ENCODE data around the gene NACC1. TPM values are rescaled to one million over a fixed set of nuclear protein-coding genes. Genes with fewer than 3 reads are reported as not detected.
A peak's percentile ranks its signal among the peaks of the same experiment; 100 is the strongest.

NACC1 gene
- polyA plus RNA-seq, 3 donors: 29.1 to 38.3 (median 38.1) TPM

DNA sequence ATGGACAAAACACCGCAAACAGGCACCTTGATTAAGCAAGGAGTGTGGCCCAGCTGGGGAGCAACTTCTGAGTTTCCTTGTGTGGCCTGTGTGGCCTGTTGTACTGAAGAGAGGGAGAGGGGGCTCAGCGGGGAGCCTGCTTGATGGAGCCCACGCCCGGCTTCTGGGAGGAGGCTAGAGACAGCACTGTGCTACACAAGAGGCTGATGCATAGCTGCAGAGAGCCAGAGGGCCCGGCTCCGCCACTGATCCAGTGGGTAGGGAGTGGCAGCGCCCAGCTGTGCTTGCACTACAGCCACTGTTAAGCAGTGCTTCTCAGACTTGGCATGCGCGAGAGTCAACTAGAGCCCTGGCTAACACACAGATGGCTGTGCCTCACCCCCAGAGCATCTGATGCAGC lies 34.4 kb upstream of the NACC1 start:
- DNase-seq: no peak

- no peak for DNase-seq
Measured at GRCh38 chr19:13085666-13086065, 32.4 kb upstream of the NACC1 start.

DNA sequence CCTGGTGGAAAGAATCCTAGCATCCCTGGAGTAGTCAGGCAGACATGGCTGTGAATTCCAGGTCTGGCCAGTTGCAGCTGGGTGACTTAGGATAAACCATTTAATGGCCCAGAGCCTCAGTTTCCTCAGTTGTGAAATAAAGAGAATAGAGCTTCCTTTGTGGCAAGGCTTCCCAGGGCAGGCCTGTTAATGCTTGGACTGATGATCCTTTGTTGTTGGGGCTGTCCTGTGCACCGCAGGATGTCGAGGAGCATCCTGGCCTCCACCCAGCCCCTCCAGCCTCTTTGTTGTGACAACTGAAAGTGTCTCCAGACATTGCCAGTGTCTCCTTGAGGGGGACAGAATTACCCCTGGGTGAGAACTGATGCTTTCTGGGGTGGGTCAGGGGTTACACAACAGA lies 31.7 kb upstream of the NACC1 start:
- DNase-seq: no peak

GRCh38 chr19:13087295-13087694 lies 30.8 kb upstream of the NACC1 start:
- DNase-seq: no peak

DNA sequence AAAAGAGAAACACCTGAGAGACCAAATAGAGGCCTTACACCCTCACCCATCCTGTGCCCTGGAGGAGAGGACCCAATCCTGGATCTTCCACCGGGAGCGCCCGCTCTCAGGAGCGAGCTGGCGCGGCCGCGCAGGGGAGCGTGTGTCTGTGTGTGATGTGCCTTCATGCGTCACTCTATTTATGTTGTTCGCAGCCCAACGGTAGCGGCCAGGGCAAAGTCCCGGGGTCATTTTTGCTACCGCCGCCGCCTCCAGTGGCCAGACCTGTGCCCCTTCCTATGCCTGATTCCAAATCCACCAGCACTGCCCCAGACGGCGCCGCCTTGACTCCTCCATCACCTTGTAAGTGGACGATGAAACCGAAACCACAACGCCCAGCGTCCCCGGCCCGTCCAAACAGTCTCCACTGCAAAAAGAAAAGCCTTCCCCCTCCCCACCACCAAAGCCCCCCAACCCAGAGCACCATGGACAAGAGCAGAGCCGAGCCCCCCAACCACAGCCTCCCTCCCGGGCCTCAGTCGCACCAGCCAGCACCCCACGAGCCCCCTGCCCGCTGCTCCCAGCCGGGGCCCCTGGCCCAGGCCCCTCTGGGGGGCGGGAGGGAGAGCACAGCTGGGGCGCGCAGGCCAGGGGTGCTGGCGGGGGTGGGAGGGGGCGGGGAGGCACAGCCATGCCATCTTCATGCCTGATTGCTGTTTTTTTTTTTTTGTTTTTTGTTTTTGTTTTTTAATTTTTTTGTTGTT lies 30.1 kb upstream of the NACC1 start:
- DNase-seq: no peak

GRCh38 chr19:13089139-13089856 lies 28.8 kb upstream of the NACC1 start:
- DNase-seq: no peak

DNA sequence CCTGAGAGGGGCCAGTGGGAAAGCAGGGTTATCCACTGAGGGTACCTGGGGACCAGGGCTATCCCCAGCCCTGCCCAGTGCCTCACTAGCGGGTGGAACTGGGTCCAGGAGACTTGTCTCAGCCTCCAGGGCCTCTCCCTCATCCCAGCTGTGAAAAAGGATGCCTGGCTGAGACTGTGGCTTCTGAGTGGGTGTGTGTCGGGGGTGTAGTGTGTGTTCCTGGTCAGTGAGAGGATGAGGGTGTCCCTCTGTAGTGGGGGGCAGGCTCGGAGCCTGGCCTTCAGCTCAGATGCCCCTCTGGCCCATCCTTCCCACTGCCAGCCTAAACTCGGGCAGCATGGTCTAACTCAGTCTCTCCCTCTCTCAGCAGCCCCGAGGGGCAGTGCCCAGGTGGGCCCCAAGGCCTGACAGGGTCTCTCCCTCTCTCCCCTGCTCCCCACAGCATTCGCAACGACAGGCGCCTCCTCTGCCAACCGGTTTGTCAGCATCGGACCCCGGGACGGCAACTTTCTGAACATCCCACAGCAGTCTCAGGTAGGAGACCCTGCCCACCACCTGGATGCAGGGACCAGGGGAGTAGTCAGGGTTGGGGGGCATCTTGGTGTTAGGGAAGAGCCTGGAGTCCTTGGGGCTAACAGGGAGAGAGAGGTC lies 28.1 kb upstream of the NACC1 start:
- DNase-seq: no peak

GRCh38 chr19:13090511-13091231 lies 27.4 kb upstream of the NACC1 start:
- DNase-seq: no peak

DNA sequence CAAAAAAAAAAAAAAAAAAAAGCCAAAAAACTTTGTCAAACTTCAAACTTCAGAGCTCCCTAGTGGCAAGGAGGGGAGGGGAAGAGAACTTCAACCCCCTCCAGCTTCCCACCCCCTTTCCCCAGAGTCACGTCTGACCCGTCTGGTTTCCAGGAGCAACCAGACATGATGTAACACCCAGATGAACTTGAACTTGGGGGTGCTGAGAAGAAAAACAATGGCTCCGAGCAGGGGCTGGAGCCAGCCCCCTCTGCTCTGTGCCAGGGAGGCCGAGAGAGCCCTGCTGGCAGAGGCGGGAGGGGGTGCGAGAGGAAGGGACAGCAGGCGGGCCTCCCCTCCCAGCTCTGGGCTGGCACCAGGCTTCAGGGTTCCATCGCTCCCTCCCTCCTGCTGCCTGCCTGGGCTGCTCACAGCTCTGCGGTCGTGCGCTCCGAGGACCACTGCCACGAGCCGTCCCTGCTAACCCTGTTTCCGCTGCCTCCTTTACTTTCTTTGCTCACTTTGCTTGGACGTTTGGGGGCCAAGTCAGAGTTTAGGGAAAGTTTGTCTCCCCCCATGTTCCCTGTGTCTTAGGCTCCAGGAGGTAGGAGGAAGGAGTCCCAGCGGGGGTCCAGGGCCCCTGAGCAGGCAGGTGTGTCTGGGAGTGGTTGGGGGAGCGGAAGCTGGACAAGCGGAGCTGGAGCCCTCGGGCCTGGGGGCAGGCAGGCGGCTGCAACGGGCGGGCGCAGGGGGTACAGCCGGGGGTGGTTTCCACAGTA lies 26.5 kb upstream of the NACC1 start:
- peak; percentile 72 for DNase-seq

- no peak for DNase-seq
Measured at GRCh38 chr19:13092158-13092543, 25.9 kb upstream of the NACC1 start.

- no peak for DNase-seq
Measured at GRCh38 chr19:13092606-13093235, 25.3 kb upstream of the NACC1 start.

- peak; percentile 77 for DNase-seq
Measured at GRCh38 chr19:13093407-13094105, 24.5 kb upstream of the NACC1 start.

GRCh38 chr19:13094106-13094504 lies 24.0 kb upstream of the NACC1 start:
- no peak for DNase-seq

- DNase-seq: no peak
Measured at GRCh38 chr19:13094771-13095392, 23.2 kb upstream of the NACC1 start.

DNA sequence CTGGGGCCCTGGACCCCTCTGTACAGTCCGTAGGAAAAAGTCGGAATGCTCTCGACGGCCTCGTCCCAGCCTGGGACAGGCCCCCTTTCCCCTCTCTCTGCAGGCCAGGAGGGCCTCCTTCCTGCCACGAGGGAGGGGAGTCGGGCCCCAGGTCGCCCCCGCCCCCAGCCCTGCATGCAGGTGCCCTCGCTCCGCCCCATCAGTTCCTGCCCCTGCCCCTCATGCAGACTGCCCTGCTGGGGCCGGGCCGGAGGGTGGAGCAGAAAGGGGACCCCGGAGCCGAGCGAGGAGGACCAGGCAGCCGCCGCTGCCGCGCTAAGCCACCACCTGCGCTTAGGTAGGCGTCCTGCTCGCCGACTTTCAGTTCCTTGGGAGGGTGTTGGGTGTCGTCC lies 22.7 kb upstream of the NACC1 start:
- no peak for DNase-seq

GRCh38 chr19:13095934-13096927 lies 21.8 kb upstream of the NACC1 start:
- DNase-seq: no peak

GRCh38 chr19:13097033-13097462 lies 21.0 kb upstream of the NACC1 start:
- no peak for DNase-seq

DNA sequence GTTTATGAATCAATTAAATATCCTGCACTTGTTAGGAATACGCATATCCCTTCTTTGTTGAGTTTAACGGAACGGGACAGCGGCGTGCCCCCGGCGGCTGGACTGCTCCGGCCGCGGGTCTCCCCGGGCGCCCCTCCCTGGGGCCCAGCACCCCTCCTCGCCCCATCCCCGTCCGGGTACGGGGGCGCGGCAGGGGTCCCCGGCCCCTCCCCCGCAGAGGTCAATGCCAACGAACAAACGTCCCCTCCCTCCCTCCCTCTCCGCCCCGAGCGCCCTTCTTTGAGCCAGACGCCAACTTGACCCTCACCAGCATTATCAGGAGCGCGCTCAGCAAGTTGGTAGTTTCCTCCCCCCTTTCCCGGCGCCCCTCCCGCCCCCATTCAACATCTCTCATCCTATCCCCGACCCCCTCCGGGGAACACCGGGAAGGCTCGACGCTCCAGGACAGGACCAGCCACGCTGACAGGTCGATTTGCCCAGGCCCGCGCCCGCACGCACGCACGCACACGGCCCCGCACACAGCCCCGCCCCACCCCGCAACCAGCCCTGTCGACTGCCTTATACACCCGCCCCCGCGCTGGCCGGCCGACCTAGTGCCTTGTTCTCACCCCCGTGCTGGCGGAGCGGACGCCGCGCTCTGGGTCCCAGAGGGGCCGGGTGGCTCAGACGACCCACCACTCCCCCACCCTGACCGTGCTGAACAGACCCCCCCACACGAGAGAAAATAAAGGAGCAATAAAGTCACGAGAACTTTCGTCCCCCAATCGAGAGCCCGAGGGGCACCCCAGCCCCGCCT lies 20.4 kb upstream of the NACC1 start:
- no peak for DNase-seq

All from renal pelvis (tissue), 4 donors.